Stimulated activated CD8-positive, alpha-beta memory T cell treated with anti-CD3 and anti-CD28 coated beads, Interleukin-4, amount 100 ng/mL, for 4 hours (primary cell): ENCODE measurements around the gene LOX.

Experiments
- DNase-seq, 2 donors: peaks; one replicate each; pipeline ENCODE4 v3.0.0-alpha.2; 2020; ENCODE audit warnings: low read depth in 2 of 2, low spot score in 1 of 2

The LOX gene

GRCh38 chr5:122053181-122054109 lies 24.6 kb downstream of the LOX start:
- DNase-seq, result no peak

DNA sequence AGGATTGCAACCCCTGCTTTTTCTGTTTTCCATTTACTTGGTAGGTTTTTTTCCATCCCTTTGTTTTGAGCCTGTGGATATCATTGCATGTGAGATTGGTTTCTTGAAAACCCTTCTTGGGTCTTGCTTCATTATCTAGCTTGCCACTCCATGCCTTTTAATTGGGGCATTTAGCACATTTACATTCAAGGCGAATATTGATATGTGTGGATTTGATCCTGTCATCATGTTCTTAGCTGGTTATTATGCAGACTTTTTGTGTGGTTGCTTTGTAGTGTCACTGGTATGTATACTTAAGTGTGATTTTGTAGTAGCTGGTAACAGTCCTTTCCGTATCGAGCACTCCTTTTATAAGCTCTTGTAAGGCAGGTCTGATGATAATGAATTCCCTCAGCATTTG lies 26.5 kb downstream of the LOX start:
- DNase-seq, result no peak

- DNase-seq, result no peak
Observed at GRCh38 chr5:122050959-122051358, 27.1 kb downstream of the LOX start.

DNA sequence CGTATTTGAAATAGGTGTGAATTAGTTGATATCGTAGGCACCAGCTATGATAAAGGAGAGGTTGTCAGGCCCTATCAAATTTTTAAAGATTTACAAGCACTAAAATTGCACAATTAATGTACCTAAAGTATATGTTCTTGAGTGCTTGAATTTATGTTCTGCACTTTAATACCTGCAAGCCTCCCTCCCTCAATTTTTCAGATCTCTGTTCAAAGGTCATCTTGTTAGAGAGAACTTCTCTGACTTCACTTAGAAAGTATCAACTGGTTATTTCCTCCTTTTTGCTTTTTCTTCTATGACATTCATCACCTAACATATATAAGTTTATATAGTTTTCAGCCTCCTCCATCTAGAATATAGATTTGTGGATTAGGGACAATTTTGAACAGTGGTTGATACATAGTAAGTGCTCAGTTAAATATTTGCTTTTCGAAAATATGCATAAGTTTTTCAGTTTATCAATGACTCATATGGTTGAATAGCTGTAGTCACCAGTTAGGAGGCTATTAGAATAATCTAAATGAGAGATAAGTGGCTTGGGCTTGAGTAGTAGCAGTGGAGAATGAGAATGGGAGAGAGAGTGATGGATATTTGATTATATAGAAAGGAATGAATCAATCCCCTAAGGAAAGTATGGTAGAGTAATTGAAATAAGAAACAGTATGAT lies 37.3 kb downstream of the LOX start:
- no peak for DNase-seq

- DNase-seq, result no peak
Observed at GRCh38 chr5:122036326-122036725, 41.7 kb downstream of the LOX start.

DNA sequence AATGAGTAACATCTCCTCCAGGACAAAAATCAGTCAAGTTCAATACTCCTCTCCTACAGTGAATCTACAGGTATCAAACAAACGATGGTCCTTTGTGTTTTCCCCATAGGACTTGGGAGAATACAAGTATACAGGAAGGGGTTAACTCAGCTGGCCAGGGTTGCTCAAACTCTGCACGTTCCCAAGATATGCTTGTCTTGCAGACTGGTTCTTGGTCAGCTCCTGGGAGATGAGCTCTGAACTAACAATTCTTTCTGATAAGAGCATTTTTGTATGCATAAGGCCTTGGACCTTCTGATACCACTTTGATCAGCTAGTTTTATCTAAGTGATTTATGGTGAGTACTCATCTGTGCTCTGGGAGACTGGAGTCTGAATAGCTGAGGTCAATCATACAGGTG lies 42.1 kb downstream of the LOX start:
- no peak for DNase-seq

DNA sequence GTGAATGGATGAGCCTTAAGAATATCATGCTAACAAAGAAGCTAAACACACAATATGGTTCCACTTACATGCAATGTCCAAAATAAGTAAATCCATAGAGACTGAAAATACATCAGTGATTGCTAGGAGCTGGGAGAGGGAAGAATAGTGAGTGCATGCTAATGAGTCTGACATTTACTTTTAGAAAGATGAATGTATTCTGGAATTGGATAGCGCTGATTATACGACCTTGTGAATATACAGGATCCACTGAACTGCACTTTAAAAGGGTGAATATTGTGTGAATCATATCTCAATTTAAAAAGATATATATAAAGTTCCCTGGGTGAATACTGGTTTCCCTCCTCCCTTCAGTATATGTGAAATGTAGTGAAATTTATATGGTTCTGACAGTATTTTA lies 46.2 kb downstream of the LOX start:
- no peak for DNase-seq

- no peak for DNase-seq
Observed at GRCh38 chr5:122030251-122030650, 47.8 kb downstream of the LOX start.

DNA sequence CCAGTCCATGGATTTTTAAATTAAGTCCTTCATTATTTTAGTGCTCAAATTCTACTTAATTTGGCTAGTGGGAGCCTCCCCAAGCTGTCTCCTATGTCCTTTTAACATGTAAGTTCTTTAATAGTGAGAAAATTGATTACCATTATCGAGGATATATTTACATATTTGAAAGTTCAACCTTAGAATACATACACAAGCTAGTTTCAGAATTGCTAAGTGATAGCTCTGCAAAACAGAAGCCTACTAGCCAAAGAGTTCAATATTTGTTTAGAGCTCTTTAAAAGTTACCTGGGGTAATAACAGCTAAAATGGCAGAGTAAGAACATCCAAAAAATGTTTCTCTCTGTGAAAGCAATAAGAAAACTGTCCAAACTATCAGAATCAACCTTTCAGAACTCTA lies 48.2 kb downstream of the LOX start:
- no peak for DNase-seq

GRCh38 chr5:122022966-122023365 lies 55.1 kb downstream of the LOX start:
- DNase-seq, result no peak

DNA sequence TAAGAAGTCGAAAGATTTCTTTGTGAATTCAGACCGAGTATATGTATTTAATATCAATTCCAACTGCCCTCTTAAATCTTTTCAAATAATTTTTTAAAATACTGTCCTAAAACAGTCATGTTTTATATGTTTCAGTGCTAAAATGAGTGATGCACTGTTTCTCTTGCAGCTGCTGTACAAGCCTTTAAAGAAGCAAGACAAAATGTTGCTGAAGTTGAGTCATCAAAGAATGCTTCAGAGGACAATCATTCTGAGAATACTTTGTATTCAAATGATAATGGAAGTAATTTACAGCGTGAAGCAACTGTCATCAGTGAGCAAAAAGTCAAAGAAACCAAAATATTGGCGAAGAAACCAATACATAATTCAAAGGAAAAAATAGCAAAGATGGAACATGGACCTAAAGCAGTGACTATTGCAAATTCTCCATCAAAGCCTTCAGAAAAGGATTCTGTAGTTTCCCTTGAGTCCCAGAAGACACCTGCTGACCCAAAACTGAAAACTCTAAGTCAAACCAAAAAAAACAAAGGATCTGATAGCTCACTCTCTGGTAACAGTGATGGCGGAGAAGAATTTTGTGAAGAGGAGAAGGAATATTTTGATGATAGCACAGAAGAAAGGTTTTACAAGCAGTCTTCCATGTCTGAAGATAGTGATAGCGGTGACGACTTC lies 58.0 kb downstream of the LOX start:
- no peak for DNase-seq

DNA sequence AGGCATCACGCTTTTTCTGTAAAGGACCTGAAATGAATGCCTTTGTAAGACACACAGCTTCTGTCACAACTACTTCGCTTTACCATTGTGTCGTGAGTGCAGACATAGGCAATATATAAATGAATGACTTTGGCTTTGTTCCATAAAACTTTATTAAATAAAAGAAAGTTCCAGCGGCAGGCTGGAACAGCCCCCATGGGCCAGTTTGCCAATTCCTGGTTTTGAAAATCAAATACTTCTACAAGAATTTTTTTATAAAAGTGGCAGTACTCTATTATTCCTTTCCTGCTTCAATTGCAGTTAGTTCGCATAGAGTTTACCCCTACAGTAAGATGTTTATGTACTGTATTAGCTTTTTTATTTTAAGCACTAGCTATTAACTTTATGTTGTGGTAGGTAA lies 62.6 kb downstream of the LOX start:
- no peak for DNase-seq

DNA sequence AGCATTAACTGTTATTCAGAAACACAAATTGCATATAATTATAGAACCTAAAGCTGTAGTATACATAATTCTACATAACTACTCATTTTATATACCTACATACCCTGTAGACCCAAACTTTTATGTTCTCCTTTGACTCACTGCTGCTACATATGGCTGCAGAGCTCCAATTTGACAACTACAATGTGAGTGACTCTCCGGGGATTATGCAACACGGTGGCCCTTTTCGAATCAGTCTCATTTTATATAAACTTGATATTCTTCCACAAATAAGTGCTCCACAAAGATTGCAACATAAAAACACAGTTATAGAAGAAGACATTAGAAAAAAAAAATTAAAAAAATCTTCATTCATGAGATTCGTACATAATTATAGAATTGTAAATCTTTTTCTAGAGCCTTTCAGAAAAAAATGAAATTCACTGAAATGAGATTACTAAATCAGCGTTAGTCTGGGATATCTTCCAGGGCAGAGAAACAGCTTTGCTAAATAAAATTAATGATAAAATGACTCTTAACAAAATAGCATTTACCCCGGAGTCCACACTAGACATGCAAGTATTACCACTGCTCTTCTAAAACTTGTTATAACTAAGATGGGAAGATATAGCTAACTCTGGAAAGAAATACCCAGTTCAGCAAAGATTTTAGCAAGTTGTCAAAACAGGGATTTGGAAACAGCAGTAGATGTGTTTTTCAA lies 63.7 kb downstream of the LOX start:
- DNase-seq, result no peak
